Measurements from ENCODE around the gene KCMF1.

KCMF1 gene

DNA sequence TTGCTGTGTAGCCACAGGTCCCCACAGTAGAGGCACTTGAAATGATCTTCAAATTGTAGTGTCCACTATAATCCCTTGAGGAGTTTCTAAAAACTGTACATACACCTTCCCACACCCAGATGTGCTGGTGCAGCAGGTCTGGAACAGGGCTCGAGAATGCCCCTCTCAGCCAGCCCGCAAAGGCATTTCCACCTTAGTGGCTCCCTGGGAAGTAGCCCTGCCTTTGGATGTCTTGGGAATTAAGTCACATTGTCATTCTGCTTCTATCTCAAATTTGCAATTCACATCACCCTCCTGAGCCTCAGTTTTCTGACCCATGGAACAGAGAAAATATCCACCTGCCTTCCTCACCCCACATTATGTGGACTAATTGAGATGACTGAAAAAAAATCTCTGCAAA lies 118.0 kb downstream of the KCMF1 start:
- no peak for DNase-seq

DNA sequence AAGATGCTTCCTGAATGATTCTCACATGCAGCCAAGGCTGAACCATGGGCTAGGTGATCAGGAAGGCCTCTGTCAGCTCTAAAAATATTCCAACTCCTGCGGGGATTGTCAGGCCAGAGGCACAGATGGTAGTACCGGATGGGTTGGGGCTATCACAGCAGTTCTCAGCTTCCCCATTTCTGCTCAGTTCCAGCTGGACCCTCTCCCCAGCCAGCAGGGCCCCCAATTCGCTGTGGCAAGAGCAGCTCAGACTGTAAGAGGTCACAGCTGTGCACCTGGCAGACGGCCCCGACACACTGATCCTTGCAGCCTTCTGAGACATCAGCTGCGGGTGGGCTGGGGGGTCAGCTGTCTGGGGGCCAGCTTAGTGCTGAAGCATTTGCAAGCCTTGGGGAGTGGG lies 118.6 kb downstream of the KCMF1 start:
- no peak for DNase-seq

DNA sequence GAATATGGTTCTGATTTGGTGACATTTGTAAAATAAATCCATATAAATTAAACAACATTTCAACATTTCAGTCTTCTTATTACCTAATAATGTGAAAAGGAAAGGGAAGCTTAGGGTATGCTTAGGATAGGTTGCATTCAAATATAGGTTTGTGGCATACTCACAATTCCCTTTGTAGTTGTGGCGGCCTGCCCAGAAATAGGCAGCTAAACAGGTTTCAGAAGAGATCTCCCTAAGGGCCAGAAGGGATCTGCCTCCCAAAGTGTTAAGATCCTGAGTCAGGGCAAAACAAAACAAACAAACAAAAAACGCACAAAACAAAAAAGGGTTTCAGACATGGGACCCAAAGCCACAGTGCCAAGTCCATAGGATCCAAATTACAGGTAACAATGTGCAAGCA lies 120.9 kb downstream of the KCMF1 start:
- no peak for DNase-seq

DNA sequence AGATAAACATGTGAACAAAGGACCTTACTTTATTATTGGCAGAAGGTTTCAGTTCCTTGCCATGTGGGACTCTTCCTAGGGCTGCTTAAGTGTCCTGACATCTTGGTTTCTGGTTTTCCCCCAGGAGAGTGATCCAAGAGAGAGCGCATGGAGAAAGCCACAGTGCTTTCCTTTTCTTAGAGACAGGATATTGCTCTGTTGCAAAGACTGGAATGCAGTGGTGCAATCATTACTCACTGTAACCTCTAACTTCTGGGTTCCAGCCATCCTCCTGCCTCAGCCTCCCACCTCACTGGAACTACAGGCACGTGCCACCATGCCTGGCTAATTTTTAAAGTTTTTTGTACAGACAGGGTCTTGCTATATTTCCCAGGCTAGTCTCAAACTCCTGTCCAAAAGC lies 124.1 kb downstream of the KCMF1 start:
- no peak for DNase-seq

DNA sequence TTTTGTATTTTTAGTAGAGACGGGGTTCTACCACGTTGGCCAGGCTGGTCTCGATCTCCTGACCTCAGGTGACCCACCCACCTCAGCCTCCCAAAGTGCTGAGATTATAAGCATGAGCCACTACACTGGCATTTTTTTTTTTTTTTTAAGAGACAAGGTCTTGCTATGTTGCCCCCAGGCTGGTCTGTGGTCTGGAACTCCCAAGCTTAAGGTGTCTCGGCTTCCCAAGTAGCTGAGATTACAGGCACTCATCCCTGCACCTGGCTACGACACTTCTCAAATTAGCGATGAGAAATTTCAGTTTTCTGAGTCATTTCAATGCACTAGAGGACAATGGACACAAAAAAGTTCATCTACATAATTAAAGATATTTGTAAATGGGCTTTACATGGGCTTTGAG lies 125.7 kb downstream of the KCMF1 start:
- no peak for DNase-seq

- no peak for DNase-seq
Measured at GRCh38 chr2:85104228-85104627, 133.3 kb downstream of the KCMF1 start.

DNA sequence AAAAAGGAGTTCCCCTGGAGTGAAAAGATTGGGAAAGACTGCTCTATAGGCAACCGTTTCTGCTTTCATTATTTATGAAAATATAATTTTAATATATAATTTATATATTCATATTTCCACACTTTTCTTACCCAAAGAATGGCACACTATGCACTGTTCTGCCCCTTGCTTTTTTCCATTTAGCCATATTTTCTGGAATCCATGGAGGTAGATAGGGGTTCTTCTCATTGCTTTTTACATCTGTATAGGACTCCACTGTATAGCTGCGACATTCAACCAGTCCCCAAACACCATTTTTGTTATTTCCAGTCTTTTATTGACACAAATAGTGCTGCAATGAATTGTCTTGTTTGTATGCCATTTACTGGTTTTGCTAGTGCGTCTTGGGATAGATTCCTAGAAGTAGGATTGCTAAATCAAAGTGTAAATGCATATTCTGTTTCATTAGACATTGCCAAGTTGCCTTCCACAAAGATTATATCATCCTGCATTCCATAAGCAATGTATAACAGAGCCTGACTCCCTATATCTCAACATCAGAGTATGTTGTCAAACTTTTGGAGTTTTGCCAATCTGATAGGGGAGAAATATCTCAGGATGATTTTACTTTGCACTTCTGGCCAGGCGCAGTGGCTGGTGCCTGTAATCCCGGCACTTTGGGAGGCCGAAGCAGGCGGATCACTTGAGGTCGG lies 135.7 kb downstream of the KCMF1 start:
- DNase-seq, result no peak

Measured in stimulated activated CD4-positive, alpha-beta T cell treated with anti-CD3 and anti-CD28 coated beads, Interleukin-12 subunit alpha, Interleukin-12 subunit beta, amount 100 ng/mL, for 4 hours (primary cell).